Hepatocyte (in vitro differentiated cells): Measurements from ENCODE around the gene NRTN. TPM values are rescaled to one million over a fixed set of nuclear protein-coding genes. Genes with fewer than 3 reads are reported as not detected.
A peak's percentile ranks its signal among the peaks of the same experiment; 100 is the strongest.

Source experiments
- DNase-seq: peaks from one replicate; pipeline ENCODE4 v3.0.0-alpha.2; 2016; ENCODE audit warnings: low spot score
- H2AFZ ChIP-seq: fragments of 200-600 bp; sonication (generic); 2 replicates; pipeline ENCODE4 v1.6.0; 2016; ENCODE audit warnings: antibody characterized with exemption, mild to moderate bottlenecking
- H3K27ac ChIP-seq: fragments of 200-600 bp; sonication (generic); 2 replicates; pipeline ENCODE4 v1.5.1; 2016; ENCODE audit warnings: mild to moderate bottlenecking
- H3K27me3 ChIP-seq: fragments of 200-600 bp; sonication (generic); 2 replicates; pipeline ENCODE4 v1.6.1; 2016
- H3K36me3 ChIP-seq: fragments of 200-600 bp; sonication (generic); replicated peaks from 2 replicates; pipeline ENCODE4 v1.5.1; 2016; ENCODE audit warnings: low read depth; ENCODE audit not compliant: insufficient read depth
- H3K4me1 ChIP-seq: fragments of 200-600 bp; sonication (generic); 2 replicates; pipeline ENCODE4 v1.5.1; 2016; ENCODE audit warnings: mild to moderate bottlenecking, moderate library complexity; ENCODE audit not compliant: insufficient read depth
- H3K4me2 ChIP-seq: fragments of 200-600 bp; sonication (generic); 2 replicates; pipeline ENCODE4 v1.6.0; 2016
- H3K4me3 ChIP-seq: fragments of 200-600 bp; sonication (generic); 2 replicates; pipeline ENCODE4 v1.5.1; 2016; ENCODE audit warnings: mild to moderate bottlenecking
- H3K79me2 ChIP-seq: fragments of 200-600 bp; sonication (generic); 2 replicates; pipeline ENCODE4 v1.6.0; 2017; ENCODE audit warnings: mild to moderate bottlenecking
- H3K9me2 ChIP-seq: fragments of 200-600 bp; sonication (generic); replicated peaks from 2 replicates; pipeline ENCODE4 v1.6.0; 2017; ENCODE audit warnings: mild to moderate bottlenecking; ENCODE audit not compliant: insufficient read depth
- H3K9me3 ChIP-seq: fragments of 200-600 bp; sonication (generic); 2 replicates; pipeline ENCODE4 v1.5.1; 2016; ENCODE audit warnings: low read depth, mild to moderate bottlenecking
- H4K20me1 ChIP-seq: fragments of 200-600 bp; sonication (generic); 2 replicates; pipeline ENCODE4 v1.6.0; 2016; ENCODE audit warnings: mild to moderate bottlenecking; ENCODE audit not compliant: insufficient read depth, poor library complexity, severe bottlenecking
- EZH2 ChIP-seq: fragments of 200-600 bp; sonication (generic); IDR thresholded peaks from 2 replicates; pipeline ENCODE4 v1.6.1; 2016; ENCODE audit warnings: antibody characterized with exemption, mild to moderate bottlenecking, borderline replicate concordance
- EZH2phosphoT487 ChIP-seq: fragments of 200-600 bp; sonication (generic); IDR thresholded peaks from one replicate; pipeline ENCODE4 v1.6.1; 2018; ENCODE audit warnings: antibody characterized with exemption, mild to moderate bottlenecking, low read depth, moderate library complexity; ENCODE audit not compliant: unreplicated experiment, severe bottlenecking
- WGBS: methylation state at CpG from one replicate; pipeline ENCODE4 v1.1.6; 2016; ENCODE audit warnings: low lambda C conversion rate; ENCODE audit errors: missing lambda C conversion rate; 5-methylcytosine and 5-hydroxymethylcytosine counted together
- polyA plus RNA-seq: library from polyadenylated mRNA; unstranded; fragments of >200 nt; fragmentation: Nextera tagmentation; extraction: Ambion mirVana; gene quantifications from 2 replicates; pipeline ENCODE4 v1.2.1, GENCODE V29; 2016
- total RNA-seq: library from RNA; depleted of rRNA; stranded (reverse); fragments of >200 nt; gene quantifications from 2 replicates; pipeline ENCODE4 v1.2.3, GENCODE V29; 2014
- TF ChIP-seq, protein P1 (sequence below): fragments of 200-600 bp; sonication (generic); IDR thresholded peaks from 2 replicates; pipeline ENCODE4 v1.5.1; 2016; ENCODE audit warnings: antibody characterized with exemption, mild to moderate bottlenecking; ENCODE audit not compliant: poor library complexity

The NRTN gene
- total and polyA plus RNA-seq, 2 experiments from 2014 or later, result 2.7 to 31.1 TPM

DNA sequence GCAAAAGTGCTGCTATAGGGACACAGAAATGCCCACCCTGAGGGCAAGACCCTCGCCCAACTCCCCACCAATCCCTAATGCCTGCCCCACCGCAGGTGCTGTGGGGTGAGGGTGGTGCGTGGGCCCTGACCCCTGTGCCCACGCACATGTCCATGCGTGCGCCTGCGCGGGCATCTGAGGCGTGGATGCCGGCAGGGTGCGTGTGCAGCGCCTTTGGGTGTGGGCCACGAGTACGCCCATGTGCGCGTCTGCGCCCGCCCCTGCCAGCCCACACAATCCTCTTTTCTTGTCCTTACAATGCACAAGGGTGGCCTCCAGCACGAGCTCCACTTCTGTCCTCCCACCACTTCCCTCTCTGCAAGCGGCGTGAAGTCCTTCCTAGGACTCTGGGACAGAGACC lies 20.3 kb downstream of the NRTN start:
- TF ChIP-seq EZH2phosphoT487, result no peak
- no peak for TF ChIP-seq EZH2
- TF ChIP-seq, protein P1, sequence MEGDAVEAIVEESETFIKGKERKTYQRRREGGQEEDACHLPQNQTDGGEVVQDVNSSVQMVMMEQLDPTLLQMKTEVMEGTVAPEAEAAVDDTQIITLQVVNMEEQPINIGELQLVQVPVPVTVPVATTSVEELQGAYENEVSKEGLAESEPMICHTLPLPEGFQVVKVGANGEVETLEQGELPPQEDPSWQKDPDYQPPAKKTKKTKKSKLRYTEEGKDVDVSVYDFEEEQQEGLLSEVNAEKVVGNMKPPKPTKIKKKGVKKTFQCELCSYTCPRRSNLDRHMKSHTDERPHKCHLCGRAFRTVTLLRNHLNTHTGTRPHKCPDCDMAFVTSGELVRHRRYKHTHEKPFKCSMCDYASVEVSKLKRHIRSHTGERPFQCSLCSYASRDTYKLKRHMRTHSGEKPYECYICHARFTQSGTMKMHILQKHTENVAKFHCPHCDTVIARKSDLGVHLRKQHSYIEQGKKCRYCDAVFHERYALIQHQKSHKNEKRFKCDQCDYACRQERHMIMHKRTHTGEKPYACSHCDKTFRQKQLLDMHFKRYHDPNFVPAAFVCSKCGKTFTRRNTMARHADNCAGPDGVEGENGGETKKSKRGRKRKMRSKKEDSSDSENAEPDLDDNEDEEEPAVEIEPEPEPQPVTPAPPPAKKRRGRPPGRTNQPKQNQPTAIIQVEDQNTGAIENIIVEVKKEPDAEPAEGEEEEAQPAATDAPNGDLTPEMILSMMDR, result no peak
- Histone ChIP-seq H3K36me3 (no peaks in the 10 kb centered on the region), H3K4me3 (no peak overlapping the region), H3K79me2 (no peaks in the 10 kb centered on the region), H3K9me2 (no peaks in the 10 kb centered on the region), H3K27ac (no peak overlapping the region), H4K20me1 (no peaks in the 10 kb centered on the region), H3K9me3 (no peaks in the 10 kb centered on the region), H3K27me3 (no peaks in the 10 kb centered on the region), H3K4me2 (no peak overlapping the region), H3K4me1 (peaks cover 18% of the 10 kb centered on the region), H2AFZ (no peak overlapping the region)
- no peak for DNase-seq
- 95% methylated on average over 21 of the region's 21 CpGs for WGBS

DNA sequence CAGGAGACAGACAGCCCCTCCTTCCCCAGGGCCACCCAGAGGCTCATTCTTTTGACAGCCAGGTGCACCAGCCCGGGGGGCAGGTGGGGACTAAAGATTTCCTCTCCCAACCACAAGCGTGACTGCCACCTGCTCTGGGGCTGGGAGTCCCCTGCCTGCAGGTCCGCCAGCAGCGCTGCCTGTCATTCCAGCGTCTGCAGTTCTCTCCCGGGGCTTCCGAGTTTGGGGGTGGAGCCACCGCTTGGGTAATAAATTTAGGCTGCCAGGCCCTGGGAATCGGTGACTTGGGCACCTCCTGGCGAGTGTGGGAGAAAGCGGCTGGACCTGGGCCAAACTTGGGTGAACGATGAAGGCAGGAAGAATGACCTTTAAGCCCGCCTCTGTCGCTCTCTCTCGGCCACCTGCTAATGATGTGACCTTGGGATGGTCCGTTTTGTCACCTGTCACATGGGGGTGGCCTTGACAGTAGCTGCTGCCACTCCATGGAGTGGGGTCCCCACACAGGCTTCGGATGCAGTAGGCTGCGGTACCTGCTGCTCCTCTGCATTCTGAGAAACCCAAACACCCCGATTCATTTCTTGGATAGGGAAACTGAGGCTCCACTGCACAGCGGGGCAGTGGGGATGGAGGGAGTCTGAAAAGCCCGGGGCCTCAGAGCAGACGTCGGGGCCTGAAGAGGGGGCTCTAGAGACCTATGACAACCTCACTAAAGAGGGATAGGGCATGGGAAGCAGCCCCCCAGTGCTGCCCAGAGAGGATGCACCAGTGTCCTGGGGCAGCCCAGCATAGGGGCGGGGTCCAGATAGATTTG lies 21.9 kb downstream of the NRTN start:
- Histone ChIP-seq H4K20me1 (no peaks in the 10 kb centered on the region), H3K4me1 (peaks cover 18% of the 10 kb centered on the region), H3K4me3 (no peak overlapping the region), H3K36me3 (no peaks in the 10 kb centered on the region), H3K27me3 (no peaks in the 10 kb centered on the region), H3K9me3 (no peaks in the 10 kb centered on the region), H3K79me2 (no peaks in the 10 kb centered on the region), H3K27ac (peak overlapping the region; percentile 48), H2AFZ (no peak overlapping the region), H3K9me2 (no peaks in the 10 kb centered on the region), H3K4me2 (peak overlapping the region; percentile 96)
- peak; percentile 78 for DNase-seq
- TF ChIP-seq EZH2phosphoT487, result no peak
- no peak for TF ChIP-seq EZH2
- TF ChIP-seq, protein P1, result peak; percentile 13
- WGBS, result 45% methylated on average over 24 of the region's 24 CpGs

GRCh38 chr19:5827342-5827890 lies 22.5 kb downstream of the NRTN start:
- TF ChIP-seq EZH2phosphoT487 (no peak), EZH2 (no peak)
- TF ChIP-seq, protein P1, result no peak
- Histone ChIP-seq H2AFZ (peak overlapping the region; percentile 40), H3K9me3 (no peaks in the 10 kb centered on the region), H3K4me2 (peak overlapping the region; percentile 96), H3K27ac (peak overlapping the region; percentile 96), H3K4me1 (peaks cover 18% of the 10 kb centered on the region), H3K79me2 (no peaks in the 10 kb centered on the region), H3K36me3 (no peaks in the 10 kb centered on the region), H3K9me2 (no peaks in the 10 kb centered on the region), H3K4me3 (no peak overlapping the region), H4K20me1 (no peaks in the 10 kb centered on the region), H3K27me3 (no peaks in the 10 kb centered on the region)
- 27% methylated on average over 32 of the region's 37 CpGs for WGBS
- no peak for DNase-seq
